GM19239 (cell line): Measurements from ENCODE around the gene INPP5A.

Source experiments
- DNase-seq: peaks from one replicate; pipeline ENCODE4 v3.0.0; 2011; ENCODE audit warnings: low spot score; ENCODE audit not compliant: insufficient read length
- FAIRE-seq: peaks from 2 replicates; lab custom pipeline; 2011; peaks lifted over from hg19 to GRCh38; lab: Jason Lieb, UNC

Gene INPP5A

DNA sequence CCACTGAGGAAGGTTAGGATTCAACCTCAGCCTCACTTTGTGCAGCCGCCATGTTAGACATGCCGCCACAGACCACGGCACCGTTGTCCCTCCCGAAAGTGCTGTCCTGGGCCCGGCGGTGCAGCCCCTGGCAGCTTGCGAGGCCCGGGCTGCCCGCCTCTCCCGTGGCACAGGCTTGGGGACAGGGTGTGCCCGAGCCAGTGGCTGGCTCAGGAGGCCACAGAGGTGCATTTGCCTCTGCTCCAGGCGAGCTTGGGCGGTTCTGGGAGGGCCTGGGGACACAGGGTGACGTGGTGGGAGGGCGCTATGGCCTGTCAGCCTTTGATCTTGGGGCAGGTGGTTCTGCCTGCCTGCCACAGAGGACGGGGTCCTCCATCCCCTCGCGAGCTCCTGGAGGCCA lies 207.3 kb downstream of the INPP5A start:
- DNase-seq = no peak
- no peak for FAIRE-seq

DNA sequence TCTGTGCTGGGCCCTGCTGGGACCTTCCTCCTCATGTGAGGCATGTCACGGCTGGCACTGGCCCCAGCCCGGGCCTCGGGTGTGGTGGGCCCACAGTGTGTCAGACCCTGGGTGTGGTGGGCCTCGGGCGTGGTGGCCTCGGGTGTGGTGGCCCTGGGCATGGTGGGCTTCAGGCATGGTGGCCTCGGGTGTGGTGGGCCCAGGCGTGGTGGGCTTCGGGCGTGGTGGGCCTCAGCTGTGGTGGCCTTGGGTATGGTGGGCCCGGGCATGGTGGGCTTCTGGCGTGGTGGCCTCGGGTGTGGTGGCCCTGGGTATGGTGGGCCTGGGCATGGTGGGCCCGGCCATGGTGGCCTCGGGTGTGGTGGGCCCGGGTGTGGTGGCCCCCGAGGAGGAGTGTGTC lies 207.9 kb downstream of the INPP5A start:
- FAIRE-seq (no peak), DNase-seq (no peak)

DNA sequence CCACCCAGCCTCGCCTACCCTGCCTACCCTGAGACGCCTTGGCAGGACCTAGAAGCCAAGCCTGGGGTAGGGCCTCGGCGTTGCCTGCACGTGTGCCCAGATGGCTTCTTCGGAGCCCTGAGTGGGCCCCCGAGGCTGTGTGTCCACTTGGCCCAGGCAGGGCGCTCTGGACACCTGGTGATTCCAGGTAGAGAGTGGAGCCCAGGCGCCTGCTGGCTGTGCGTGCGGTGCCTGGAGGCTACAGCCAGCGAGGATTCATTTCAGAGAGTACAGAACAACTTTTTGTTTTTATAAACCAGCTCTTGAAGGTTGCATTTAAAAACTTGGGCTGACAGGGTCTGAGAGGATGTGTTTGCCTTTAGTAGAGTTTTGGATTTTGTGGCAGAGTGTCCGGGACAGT lies 208.4 kb downstream of the INPP5A start:
- FAIRE-seq (no peak), DNase-seq (no peak)

DNA sequence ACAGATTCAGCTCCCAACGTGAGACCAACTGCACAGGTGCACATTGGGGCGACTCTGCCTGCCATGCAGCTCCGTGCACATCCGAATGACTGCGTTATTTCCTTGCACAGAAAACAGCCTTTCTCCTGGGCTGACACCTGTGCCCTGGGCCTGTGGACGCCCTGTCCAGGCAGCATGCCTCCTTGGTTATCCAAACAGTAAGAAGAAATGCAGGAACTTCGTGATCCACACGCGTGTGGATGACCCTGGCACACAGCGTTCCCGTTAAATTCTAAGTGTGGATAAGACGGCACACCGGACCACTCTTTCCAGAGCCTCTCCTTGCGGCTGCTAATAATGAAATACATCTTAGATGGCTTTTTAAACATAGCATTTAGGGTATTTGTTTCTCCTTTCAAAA lies 208.8 kb downstream of the INPP5A start:
- FAIRE-seq = no peak
- DNase-seq = no peak

DNA sequence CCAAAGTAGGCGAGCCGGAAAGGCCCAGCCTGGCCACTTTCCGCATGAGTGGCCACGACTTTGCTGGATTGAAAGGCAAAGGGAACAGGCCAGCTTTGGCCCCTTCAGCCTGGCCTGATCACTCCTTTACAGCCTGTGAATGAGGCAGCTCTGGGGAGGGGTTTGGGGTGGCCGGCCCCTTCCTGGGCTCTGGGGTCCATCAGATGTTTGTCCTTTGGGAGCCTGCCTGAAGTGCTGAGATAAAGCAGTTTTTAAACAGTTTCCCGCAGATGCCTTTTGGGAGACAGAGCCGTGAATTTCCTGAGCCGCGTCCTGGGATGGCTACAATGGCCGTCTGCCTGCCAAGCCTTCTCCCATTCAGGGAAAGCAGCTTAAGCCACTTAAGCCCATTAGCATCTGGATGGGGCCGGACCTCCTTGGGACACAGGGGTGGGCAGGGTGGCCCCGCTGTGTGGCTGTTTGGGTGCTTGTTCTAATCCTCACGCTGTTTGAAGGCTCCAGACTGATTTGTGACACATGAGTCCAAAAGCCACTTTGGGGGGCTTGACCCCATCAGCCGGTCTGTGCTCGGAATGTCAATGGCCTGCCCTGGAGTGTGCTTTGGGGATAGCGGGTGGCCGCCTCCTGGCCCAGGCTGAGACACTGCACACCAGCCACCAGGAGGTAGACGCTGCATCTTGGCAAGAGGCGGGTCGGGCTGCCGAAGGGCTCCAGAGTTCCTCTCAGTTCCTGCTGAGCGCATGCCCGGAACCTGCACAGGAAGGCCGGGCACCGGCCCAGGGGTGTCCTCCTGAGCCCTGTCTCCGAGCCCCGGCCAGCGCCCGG lies 209.4 kb downstream of the INPP5A start:
- DNase-seq (no peak), FAIRE-seq (no peak)

DNA sequence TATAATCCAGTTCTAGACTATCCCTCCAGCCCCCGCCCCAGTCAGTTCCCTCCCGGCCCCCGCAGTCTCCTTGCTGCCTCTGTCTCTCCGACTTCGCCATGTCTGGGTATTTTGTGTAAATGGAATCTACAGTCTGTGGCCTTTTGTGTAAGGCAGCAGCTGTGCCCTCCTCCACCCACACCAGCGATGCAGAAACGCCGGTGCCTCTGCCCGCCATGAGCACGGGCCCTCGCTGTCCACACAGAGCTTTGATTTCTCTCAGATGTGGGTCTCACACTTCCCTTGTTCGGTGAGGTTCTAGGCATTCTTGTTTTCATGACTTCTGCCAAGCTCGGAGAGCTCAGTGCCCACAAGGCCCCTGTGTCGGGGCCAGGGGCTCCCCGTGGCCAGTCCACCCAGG lies 210.5 kb downstream of the INPP5A start:
- DNase-seq = no peak

DNA sequence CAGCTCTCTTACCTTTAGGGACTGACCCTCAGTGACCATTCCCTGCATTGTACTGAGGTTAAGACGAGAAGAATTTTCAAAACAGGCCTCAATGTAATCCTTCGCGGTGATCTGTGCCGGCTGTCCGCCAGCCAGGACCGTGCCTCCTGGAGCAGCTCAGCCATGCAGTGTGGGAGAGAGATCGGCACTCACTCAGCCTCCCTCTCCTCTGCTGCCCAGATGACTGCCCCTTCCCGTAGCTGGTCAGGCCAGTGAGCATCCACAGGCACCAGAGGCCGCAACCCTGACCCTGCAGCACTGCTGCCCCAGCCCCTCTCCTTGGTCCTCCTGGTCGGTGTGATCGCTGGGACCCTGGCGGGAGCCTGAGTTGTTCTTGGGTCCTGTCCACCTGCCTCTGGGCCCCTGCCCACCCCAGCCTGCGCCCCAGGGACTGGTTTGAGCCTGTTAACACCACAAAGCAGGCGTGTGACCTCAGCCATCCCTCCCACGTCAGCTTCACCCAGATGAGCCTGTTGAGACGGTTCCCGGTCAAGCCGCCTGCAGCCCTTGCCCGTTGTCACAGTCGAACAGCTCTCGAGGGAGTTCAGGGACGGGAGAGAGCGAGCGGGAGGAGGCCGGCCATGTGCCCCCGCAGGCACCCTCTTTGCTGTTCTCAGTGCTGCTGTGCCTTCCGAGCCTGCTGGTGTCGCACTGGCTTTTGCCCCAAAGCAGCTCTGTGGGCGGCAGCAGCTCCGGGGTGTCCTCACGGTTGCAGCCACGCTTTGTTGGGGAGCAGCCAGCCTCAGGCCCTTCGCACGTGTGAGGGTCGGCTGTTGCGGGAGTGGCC lies 211.2 kb downstream of the INPP5A start:
- FAIRE-seq (no peak), DNase-seq (no peak)

More for the DNA sequence above, 210.5 kb downstream of the INPP5A start:
- no peak for FAIRE-seq

DNA sequence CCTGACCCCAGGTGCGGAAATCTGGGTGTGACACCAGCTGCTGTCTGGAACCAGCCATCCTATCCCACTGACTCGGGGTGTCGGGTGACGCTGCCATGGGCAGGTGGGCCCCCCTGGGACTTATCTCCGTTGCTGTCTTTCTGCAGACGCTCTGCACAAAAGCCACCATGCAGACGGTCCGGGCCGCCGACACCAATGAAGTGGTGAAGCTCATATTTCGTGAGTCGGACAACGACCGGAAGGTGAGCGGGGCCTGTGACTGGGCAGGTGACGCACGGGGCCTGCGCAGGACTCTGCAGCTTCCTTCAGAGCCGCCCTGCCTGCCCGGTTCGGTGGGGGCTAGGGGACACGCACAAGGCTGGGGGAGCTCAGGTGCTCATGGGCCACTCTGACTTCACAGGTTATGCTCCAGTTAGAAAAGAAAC lies 211.8 kb downstream of the INPP5A start:
- FAIRE-seq (no peak), DNase-seq (no peak)

DNA sequence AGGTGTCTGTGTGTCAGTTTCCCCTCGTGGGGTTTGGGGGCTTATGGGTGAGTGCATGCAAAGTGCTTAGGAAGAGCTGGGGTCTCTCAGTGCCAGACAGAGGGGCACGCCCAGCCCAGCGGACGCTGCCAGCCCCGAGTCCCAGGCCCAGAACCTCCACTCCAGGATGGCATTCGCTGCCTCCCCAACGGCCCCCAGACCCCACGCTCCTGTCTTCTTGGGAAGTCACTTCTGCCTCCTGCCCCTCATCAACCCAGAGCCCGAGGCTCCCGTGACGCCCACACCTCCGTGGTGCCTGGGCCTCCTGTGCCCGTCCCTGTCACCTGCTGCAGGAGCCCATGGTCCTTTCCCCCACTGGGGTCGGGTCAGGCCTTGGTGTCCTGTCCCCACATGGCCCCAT lies 213.3 kb downstream of the INPP5A start:
- FAIRE-seq (no peak), DNase-seq (no peak)

DNA sequence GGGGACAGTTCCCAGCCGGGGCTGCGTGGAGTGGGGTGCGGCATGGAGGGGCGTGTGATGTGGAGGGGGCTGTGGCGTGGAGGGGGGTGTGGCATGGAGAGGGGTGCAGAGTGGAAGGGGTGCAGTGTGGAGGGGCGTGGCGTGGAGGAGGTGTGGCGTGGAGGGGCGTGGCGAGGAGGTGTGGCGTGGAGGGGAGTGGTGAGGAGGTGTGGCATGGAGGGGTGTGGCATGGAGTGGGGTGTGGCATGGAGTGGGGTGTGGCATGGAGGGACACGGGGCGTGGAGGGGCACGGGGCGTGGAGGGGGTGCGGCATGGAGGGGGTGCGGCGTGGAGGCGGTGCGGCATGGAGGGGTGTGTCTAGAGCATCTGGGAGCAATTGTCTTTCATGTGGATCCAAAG lies 214.8 kb downstream of the INPP5A start:
- no peak for DNase-seq
- no peak for FAIRE-seq

DNA sequence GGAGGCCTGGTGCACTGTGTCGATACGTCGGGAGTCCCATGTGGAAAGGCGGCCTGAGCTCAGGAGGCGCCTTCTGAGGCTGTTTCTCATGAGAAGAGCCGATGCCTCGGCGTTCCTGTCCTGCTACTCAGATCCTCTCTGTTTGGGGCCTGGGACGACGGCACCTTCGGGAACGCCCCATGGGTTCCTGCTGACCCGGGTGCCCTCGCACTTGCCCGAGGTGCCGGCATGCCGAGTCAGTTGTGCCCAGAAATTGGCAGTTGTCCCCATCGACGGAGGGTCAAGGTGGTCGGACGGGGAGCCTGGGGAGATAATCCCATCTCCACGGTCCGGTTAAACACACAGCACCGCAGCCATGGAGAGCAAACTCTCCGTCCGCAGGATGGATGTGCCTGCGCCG lies 215.4 kb downstream of the INPP5A start:
- DNase-seq (no peak), FAIRE-seq (no peak)

DNA sequence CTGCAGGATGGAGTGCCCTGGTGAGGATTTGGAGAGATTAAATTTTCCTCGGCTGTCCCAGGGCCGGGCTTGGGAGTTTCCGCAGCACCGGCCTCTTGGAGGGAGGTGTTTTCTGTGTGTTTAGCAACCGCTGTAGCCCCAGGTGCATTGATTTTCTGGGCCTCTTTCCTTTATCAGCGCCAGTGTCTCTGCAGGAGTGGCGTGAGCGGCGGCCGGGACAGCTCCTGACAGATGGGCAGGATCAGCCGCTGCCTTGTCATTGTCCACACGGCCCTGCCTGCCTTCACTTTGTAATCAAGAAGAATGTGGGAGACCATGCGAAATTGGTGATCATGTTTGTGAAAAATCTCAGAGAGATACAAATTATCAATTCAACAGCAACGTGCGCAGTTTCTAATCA lies 216.0 kb downstream of the INPP5A start:
- DNase-seq (no peak), FAIRE-seq (no peak)

DNA sequence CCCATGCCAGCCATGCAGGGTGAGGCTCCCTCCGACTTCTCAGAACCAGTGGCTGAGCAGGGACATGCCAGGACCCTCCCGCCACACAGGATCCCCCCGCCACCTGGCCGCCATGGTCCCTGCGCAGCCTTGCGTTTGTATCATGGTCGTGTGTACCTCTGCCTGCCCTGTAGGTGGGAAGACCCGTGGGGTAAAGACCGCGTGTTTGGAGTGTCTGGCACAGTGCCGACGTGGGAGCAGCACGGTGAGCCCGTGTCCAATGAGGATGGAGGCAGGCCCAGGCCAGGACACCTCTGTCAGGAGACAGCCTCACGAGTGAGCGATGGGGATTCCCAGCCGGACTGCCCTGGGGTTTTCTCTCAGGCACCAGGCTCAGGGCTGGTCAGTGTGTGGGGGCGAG lies 216.5 kb downstream of the INPP5A start:
- no peak for FAIRE-seq

DNA sequence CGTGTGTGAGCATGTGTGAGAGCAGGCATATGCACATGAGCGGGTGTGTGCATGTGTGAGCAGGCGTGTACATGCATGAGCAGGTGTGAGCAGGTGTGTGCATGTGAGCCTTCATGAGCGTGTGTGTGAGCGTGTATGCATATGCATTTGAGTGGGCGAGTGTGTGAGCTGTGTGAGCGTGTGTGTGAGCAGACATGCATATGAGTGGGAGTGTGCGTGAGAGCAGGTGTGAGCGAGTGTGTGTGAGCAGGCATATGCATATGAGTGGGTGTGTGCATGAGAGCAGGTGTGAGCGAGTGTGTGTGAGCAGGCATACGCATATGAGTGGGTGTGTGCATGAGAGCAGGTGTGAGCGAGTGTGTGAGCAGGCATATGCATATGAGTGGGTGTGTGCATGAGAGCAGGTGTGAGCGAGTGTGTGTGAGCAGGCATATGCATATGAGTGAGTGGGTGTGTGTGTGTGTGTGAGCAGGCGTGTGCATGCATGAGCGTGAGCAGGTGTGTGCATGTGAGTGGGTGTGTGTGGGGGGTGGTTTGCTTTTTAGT lies 217.7 kb downstream of the INPP5A start:
- FAIRE-seq = no peak
- DNase-seq = no peak

More for the DNA sequence above, 216.5 kb downstream of the INPP5A start:
- no peak for DNase-seq

DNA sequence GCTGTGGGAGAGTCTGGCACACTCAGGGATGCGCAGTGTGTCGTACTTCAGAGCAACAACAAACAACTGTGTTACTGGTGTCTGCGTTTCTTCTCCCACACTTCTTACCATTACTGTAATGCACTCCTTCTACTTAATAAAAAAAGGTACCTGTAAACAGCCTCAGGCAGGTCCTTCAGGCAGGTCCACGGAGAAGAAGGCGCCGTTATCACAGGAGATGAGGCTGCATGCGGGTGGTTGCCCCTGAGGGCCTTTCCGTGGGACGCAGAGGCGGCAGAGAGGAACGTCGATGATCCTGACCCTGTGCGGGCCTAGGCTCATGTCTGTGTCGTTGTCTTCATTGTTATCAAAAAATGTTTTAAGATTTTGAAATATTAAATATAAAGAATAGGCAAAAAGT lies 219.0 kb downstream of the INPP5A start:
- no peak for FAIRE-seq
- no peak for DNase-seq

DNA sequence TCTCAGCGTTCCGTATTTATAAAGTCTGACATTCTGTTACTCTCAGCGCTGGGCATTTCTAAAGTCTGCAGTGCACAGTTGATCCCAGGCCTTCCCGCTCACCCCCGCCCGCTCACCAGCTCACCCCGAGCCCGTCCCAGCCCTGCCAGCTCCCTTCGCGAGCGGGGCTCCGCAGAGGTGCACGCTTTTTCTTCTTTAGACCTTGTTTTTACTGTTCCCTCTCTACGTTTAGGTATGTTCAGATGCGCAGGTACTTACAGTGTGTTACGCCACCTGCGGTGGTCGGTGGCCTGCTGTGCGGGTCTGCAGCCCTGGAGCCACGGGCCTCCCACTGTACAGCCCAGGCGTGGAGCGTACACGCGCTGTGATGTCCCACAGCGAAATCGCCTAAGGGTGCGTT lies 219.6 kb downstream of the INPP5A start:
- DNase-seq (no peak), FAIRE-seq (no peak)

DNA sequence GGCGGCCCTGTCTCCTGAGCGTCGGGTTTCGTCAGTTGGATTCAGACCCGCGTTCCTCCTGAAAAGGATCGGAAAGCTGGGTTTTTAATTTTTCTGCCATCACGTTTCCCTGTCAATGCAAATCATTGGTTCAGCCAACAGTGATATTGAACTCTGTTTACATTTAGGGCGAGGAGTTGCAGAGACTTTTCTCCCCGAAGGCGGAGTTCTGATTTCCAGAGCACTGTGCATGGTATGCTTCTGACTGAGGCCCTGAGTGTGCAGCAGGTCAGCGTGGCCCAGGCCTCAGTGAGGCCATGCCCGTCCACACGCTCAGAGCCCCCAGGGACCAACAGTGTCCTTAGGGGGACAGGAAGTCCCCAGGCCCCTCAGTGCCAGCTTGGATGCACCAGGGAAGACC lies 221.3 kb downstream of the INPP5A start:
- FAIRE-seq = no peak
- DNase-seq = no peak

DNA sequence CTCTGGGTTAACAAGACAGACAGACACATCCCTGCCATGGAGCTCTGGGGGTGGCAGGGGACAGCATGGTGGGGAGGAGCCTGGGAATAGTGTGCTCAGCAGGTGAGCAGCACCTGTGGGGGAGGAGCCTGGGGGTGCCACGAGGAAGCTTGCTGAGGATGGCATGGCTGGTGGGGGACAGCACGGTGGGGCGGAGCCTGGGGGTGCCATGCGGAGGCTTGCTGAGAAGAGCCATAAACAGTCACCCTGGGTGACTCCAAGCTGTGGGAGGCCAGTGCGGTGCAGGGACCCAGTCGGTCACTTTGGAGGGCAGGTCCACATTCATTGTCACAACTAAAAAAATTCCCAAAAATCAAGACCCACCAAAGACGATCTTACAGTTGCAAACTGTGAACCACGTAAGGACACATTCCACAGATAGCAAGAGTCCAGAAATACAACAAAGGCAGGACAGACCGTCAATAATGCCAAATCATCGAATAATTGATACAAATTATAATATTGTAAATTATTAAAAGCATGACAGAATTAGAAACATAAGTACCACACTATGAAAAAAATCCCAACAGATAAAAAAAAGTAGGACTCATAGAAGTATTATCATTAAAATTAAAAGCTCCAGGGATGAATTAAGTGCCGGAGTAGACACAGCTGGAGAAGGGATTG lies 223.9 kb downstream of the INPP5A start:
- FAIRE-seq (no peak), DNase-seq (no peak)

DNA sequence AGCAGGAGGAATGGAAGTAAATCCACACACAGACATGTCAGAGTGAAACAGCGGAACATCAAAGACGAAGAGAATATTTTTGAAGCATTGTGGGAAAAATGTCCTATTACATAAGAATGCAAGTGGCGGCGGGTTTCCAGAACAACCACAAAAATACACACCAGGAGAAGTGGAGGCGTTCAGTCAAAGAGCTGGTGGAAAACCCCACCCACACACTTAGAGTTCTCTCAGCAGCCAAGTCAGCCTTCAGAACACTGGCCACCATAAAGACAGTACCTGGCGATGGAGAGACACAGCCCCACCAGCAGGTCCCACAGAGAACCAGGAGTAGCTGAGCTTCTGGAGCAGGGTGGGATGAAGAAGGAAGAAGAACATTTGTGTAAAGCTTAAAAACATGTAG lies 224.7 kb downstream of the INPP5A start:
- no peak for DNase-seq
- FAIRE-seq = no peak

DNA sequence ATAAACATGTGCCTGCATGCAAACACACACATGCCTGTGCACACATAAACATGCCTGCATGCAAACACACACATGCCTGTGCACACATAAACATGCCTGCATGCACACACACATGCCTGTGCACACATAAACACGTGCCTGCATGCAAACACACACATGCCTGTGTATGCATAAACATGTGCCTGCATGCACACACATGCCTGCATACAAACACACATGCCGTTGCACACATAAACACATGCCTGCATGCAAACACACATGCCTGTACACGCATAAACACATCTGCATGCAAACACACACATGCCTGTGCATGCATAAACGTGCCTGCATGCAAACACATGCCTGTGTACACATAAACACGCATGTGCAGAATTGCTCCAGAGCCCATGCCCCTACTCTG lies 226.0 kb downstream of the INPP5A start:
- FAIRE-seq = no peak

DNA sequence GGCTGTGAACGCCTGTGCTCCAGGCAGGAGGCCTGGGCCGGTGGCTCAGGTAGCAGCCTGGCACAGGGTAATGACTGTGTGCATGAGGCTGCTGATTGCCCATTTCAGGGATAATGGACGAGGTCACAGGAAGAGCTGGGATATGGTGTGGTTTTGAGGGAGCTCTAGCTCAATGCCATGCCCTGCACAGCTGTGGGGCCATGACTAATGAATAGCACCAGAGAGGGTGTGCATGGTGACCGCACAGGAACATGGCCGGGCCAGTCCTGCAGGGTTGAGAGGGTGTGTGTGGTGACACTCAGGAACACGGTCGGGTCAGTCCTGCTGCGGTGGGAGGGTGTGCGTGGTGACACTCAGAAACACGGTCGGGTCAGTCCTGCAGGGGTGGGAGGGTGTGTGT lies 226.5 kb downstream of the INPP5A start:
- FAIRE-seq = no peak
- DNase-seq = no peak

More for the DNA sequence above, 226.0 kb downstream of the INPP5A start:
- DNase-seq = no peak
